GM12878 (cell line): ENCODE data around the gene GAK. TPM values are rescaled to one million over a fixed set of nuclear protein-coding genes. Genes with fewer than 3 reads are reported as not detected.
A peak's percentile ranks its signal among the peaks of the same experiment; 100 is the strongest.

Source experiments
- ATAC-seq: fragments of 200-7000 bp; cut with Tn5 transposase; 3 replicates; pipeline ENCODE4 v1.9.1; 2020; ENCODE audit warnings: mild to moderate bottlenecking, moderate library complexity
- BruUV-seq: library from RNA; stranded (reverse); fragments of 400-500 nt; replicated peaks from 2 replicates; lab custom pipeline; 2021; lab: Mats Ljungman, UMichigan
- CTCF ChIA-PET: fragments of 300-600 bp; sonication (Branson Sonifier 250); formaldehyde crosslinking; extraction: SDS; loops from one replicate; lab custom pipeline; 2021; ENCODE audit warnings: inconsistent platforms; lab: Yijun Ruan, JAX
- POLR2A ChIA-PET: fragments of 350-600 bp; formaldehyde crosslinking; extraction: SDS; loops from one replicate; lab custom pipeline; 2021; ENCODE audit warnings: inconsistent platforms; lab: Charles Lee
- RAD21 ChIA-PET: fragments of 300-600 bp; sonication (Branson Sonifier 250); formaldehyde crosslinking; loops from one replicate; lab custom pipeline; 2023; ENCODE audit warnings: antibody characterized with exemption; ENCODE audit not compliant: unreplicated experiment; lab: Charles Lee
- SMC1A ChIA-PET: fragments of 300-600 bp; sonication (Branson Sonifier 250); formaldehyde crosslinking; loops from one replicate; lab custom pipeline; 2023; ENCODE audit not compliant: unreplicated experiment, uncharacterized antibody; lab: Charles Lee
- DNase-seq: peaks from one replicate; pipeline ENCODE4 v3.0.0-alpha.2; 2011; ENCODE audit warnings: low read depth, low spot score
- FAIRE-seq: peaks from 3 replicates; lab custom pipeline; 2011; peaks lifted over from hg19 to GRCh38; lab: Jason Lieb, UNC
- H2AFZ ChIP-seq: 2 replicates; pipeline ENCODE4 v1.6.0; 2011; ENCODE audit warnings: low read depth, low read length, control low read depth; ENCODE audit not compliant: control insufficient read depth
- H3K27ac ChIP-seq: 2 replicates; pipeline ENCODE4 v1.5.1; 2011; ENCODE audit warnings: control low read depth; ENCODE audit not compliant: control insufficient read depth, insufficient read depth
- H3K27me3 ChIP-seq, 2 experiments: replicated peaks in 1 of 2; 2 replicates each; pipeline versions ENCODE4 v1.6.0 to v1.6.1; 2011; ENCODE audit warnings: low read length in 1 of 2; ENCODE audit not compliant: control insufficient read depth in 2 of 2, insufficient read depth in 2 of 2
- H3K36me3 ChIP-seq, 2 experiments: 2 replicates each; pipeline ENCODE4 v1.5.1; 2011; ENCODE audit warnings: low read length in 1 of 2; ENCODE audit not compliant: control insufficient read depth in 2 of 2, insufficient read depth in 2 of 2
- H3K4me1 ChIP-seq: 2 replicates; pipeline ENCODE4 v1.6.1; 2011; ENCODE audit warnings: mild to moderate bottlenecking, low read length, moderate library complexity, mixed read lengths; ENCODE audit not compliant: control insufficient read depth, insufficient read depth
- H3K4me2 ChIP-seq: 2 replicates; pipeline ENCODE4 v1.6.0; 2011; ENCODE audit warnings: control low read depth; ENCODE audit not compliant: control insufficient read depth, insufficient read depth
- H3K4me3 ChIP-seq: fragments of 200-600 bp; sonication (generic); 2 replicates; pipeline ENCODE4 v1.5.1; 2016
- H3K79me2 ChIP-seq: 2 replicates; pipeline ENCODE4 v1.6.0; 2011; ENCODE audit warnings: low read length; ENCODE audit not compliant: control insufficient read depth, insufficient read depth
- H3K9ac ChIP-seq: 2 replicates; pipeline ENCODE4 v1.8.0; 2011; ENCODE audit warnings: low read length, control low read depth, mixed read lengths; ENCODE audit not compliant: control insufficient read depth, insufficient read depth
- H3K9me3 ChIP-seq: replicated peaks from 3 replicates; pipeline ENCODE4 v1.5.1; 2011; ENCODE audit warnings: mild to moderate bottlenecking, low read length; ENCODE audit not compliant: control insufficient read depth, insufficient read depth
- H4K20me1 ChIP-seq: 2 replicates; pipeline ENCODE4 v1.6.0; 2011; ENCODE audit not compliant: control insufficient read depth, insufficient read depth
- BCL11A ChIP-seq: IDR thresholded peaks from 2 replicates; pipeline ENCODE4 v1.6.1; 2011; ENCODE audit warnings: low read depth, low read length
- BHLHE40 ChIP-seq, 2 experiments: fragments of 450-650 bp in 1 of 2; IDR thresholded peaks; 2 replicates each; pipeline ENCODE4 v1.6.1; 2011 to 2017; ENCODE audit warnings: low read depth in 2 of 2, borderline replicate concordance in 1 of 2, improper control_type of control experiment in 1 of 2, low read length in 1 of 2, mild to moderate bottlenecking in 1 of 2
- MEF2A ChIP-seq: IDR thresholded peaks from 2 replicates; pipeline ENCODE4 v1.6.1; 2011; ENCODE audit warnings: low read depth, mild to moderate bottlenecking, low read length, moderate library complexity; ENCODE audit not compliant: insufficient read depth
- POLR2A ChIP-seq: IDR thresholded peaks from 2 replicates; pipeline ENCODE4 v1.6.1; 2011; ENCODE audit warnings: low read depth, mild to moderate bottlenecking, low read length
- POLR2AphosphoS5 ChIP-seq: IDR thresholded peaks from 2 replicates; pipeline ENCODE4 v1.6.1; 2011; ENCODE audit warnings: mild to moderate bottlenecking, low read length, inconsistent platforms
- ZBTB4 ChIP-seq: fragments of 450-650 bp; formaldehyde crosslinking; IDR thresholded peaks from 2 replicates; pipeline ENCODE4 v1.4.0; 2022; ENCODE audit warnings: mild to moderate bottlenecking, moderate library complexity
- WGBS: methylation state at CpG from one replicate; pipeline ENCODE4 v1.1.6; 2016; ENCODE audit warnings: low lambda C conversion rate; ENCODE audit not compliant: insufficient replicate concordance, insufficient coverage; ENCODE audit errors: missing lambda C conversion rate; 5-methylcytosine and 5-hydroxymethylcytosine counted together
- in situ Hi-C: fragments of 300-500 bp; cut with MboI; formaldehyde crosslinking; loops from 9 replicates; pipeline ENCODE4 v1.14.3; 2018; ENCODE audit warnings: mixed read lengths
- intact Hi-C: fragments of 100-400 bp; cut with micrococcal nuclease; formaldehyde crosslinking; loops from one replicate; pipeline ENCODE4 v1.14.2; 2022; ENCODE audit not compliant: unreplicated experiment
- polyA plus RNA-seq, 11 experiments: library from polyadenylated mRNA; depleted of rRNA in 4 of 11; unstranded in 6 of 11; stranded (reverse) in 5 of 11; fragments of >200 nt; fragmentation: Nextera tagmentation in 4 of 11; fragmentation: Illumina TruSeq in 1 of 11; extraction: Ambion mirVana in 4 of 11; extraction: Trizol in 1 of 11; gene quantifications; 1 replicate in 1 of 11; 2 replicates in 10 of 11; pipeline versions ENCODE4 v1.2.1 to v1.2.3, GENCODE V29; 2011 to 2016; ENCODE audit warnings: inconsistent platforms in 2 of 11, missing spikeins in 2 of 11, low read depth in 1 of 11
- total RNA-seq, 4 experiments: library from RNA; depleted of rRNA in 3 of 4; stranded (reverse); fragments of >200 nt in 3 of 4; fragmentation: Illumina TruSeq in 1 of 4; extraction: Trizol in 1 of 4; gene quantifications; 2 replicates each; pipeline versions ENCODE4 v1.2.1 to v1.2.3, GENCODE V29; 2013 to 2021

GAK gene
- total and polyA plus RNA-seq, 10 of the 15 experiments (the other 5 are each of a cell fraction or from before 2014, with no cell fraction given) = 0.82 to 127 (median 53.8) TPM

GRCh38 chr4:968621-969394 lies 36.7 kb upstream of the GAK start (continued):
- TF ChIP-seq ZBTB4 (CRISPR knock-in tag) (no peak), MEF2A (no peak)

GRCh38 chr4:968221-968620 lies 36.1 kb upstream of the GAK start:
- Histone ChIP-seq H3K4me1 (peaks cover 5% of the 10 kb centered on the region; the same call in 1 of the 2 replicates), H3K9ac (no peak overlapping the region), H3K4me3 (no peak overlapping the region), H2AFZ (no peak overlapping the region), H3K4me2 (no peak overlapping the region), H3K27me3 (no peaks in the 10 kb centered on the region), H3K9me3 (no peaks in the 10 kb centered on the region), H3K79me2 (no peaks in the 10 kb centered on the region), H3K27ac (no peak overlapping the region), H4K20me1 (no peaks in the 10 kb centered on the region), H3K36me3 (no peaks in the 10 kb centered on the region)
- ChIA-PET SMC1A (no interaction called here), POLR2A (no interaction called here), CTCF (no interaction called here), RAD21 (no interaction called here)
- in situ Hi-C loops (no loop called here), intact Hi-C loops (no loop called here)
- no TSS peak for BruUV-seq
- DNase-seq (no peak), ATAC-seq (no peak), FAIRE-seq (no peak)
- WGBS = 18% methylated on average over 22 of the region's 24 CpGs
- 0 out of 4 replicates have a peak, but pooled peaks of 1 of the 2 experiments have one; percentile 16 for TF ChIP-seq BHLHE40 (IDR thresholded peaks at IDR 0.05; ENCODE audit: borderline replicate concordance in 1 of 2, low read depth in 2 of 2, low read length in 1 of 2)
- no peak for TF ChIP-seq POLR2AphosphoS5
- TF ChIP-seq BCL11A = no peak
- TF ChIP-seq POLR2A = 0 out of 2 replicates have a peak, but pooled peaks have one; percentile 42
